ENCODE results near the gene DLL3. TPM values are rescaled to one million over a fixed set of nuclear protein-coding genes. Genes with fewer than 3 reads are reported as not detected.

Gene DLL3
- total RNA-seq, 2 experiments from 2014 or later = 4.4 TPM

GRCh38 chr19:39471756-39472536, 26.8 kb upstream of the DLL3 start:
- Histone ChIP-seq H3K27ac (ENCODE audit: low read depth, low read length, poor library complexity, severe bottlenecking) (no peak overlapping the region), H3K4me1 (ENCODE audit: insufficient read depth, low read length, poor library complexity, severe bottlenecking) (no peaks in the 10 kb centered on the region), H3K36me3 (ENCODE audit: insufficient read depth, low read length) (peaks cover 99% of the 10 kb centered on the region), H3K4me3 (ENCODE audit: low read depth, low read length, poor library complexity, severe bottlenecking) (no peak overlapping the region), H3K4me2 (ENCODE audit: low read length) (no peak overlapping the region), H3K9me3 (ENCODE audit: low read length) (no peaks in the 10 kb centered on the region), H2AFZ (ENCODE audit: low read length) (no peak overlapping the region), H3K79me2 (ENCODE audit: insufficient read depth, low read depth, low read length) (no peaks in the 10 kb centered on the region), H4K20me1 (ENCODE audit: insufficient read depth, low read length) (no peaks in the 10 kb centered on the region), H3K9me2 (ENCODE audit: insufficient read depth, low read length) (no peaks in the 10 kb centered on the region)
- DNase-seq (ENCODE audit: low spot score) = no peak
- CTCF ChIA-PET (ENCODE audit: unreplicated experiment) = no interaction called here
- TF ChIP-seq CTCF (conservative IDR thresholded peaks at IDR 0.05; ENCODE audit: low read length) (no peak), EZH2phosphoT487 (IDR thresholded peaks at IDR 0.05; ENCODE audit: borderline replicate concordance, low read depth, low read length) (no peak)
- POLR2A ChIA-PET = interaction anchor here (0.6 kb wide), 1 partner anchor 18 kb away, joined by 3 read pairs; no protein-coding TSS in a partner anchor
- intact Hi-C loops (cut with micrococcal nuclease; ENCODE audit: unreplicated experiment) = no loop called here
- BruUV-seq (replicated peaks) = no TSS peak

- peaks cover 93% of the 10 kb centered on the region for H3K36me3 ChIP-seq (ENCODE audit: insufficient read depth, low read length)
- ChIA-PET POLR2A (no interaction called here), CTCF (ENCODE audit: unreplicated experiment) (no interaction called here)
- TF ChIP-seq EZH2phosphoT487 (IDR thresholded peaks at IDR 0.05; ENCODE audit: borderline replicate concordance, low read depth, low read length) = no peak
- TF ChIP-seq CTCF (conservative IDR thresholded peaks at IDR 0.05; ENCODE audit: low read length) = no peak
- no peaks in the 10 kb centered on the region for H3K79me2 ChIP-seq (ENCODE audit: insufficient read depth, low read depth, low read length)
- H3K9me2 ChIP-seq (ENCODE audit: insufficient read depth, low read length) = no peaks in the 10 kb centered on the region
- DNase-seq (ENCODE audit: low spot score) = no peak
- intact Hi-C loops (cut with micrococcal nuclease; ENCODE audit: unreplicated experiment) = no loop called here
- no peak overlapping the region for H3K27ac ChIP-seq (ENCODE audit: low read depth, low read length, poor library complexity, severe bottlenecking)
- no peaks in the 10 kb centered on the region for H4K20me1 ChIP-seq (ENCODE audit: insufficient read depth, low read length)
- no peak overlapping the region for H3K4me3 ChIP-seq (ENCODE audit: low read depth, low read length, poor library complexity, severe bottlenecking)
- no peaks in the 10 kb centered on the region for H3K9me3 ChIP-seq (ENCODE audit: low read length)
- no peak overlapping the region for H2AFZ ChIP-seq (ENCODE audit: low read length)
- no peak overlapping the region for H3K4me2 ChIP-seq (ENCODE audit: low read length)
- no peaks in the 10 kb centered on the region for H3K4me1 ChIP-seq (ENCODE audit: insufficient read depth, low read length, poor library complexity, severe bottlenecking)
- BruUV-seq (replicated peaks) = no TSS peak
Observed at GRCh38 chr19:39472746-39473442, 25.9 kb upstream of the DLL3 start.
